SK-N-MC (cell line): ENCODE results near the gene RD3L.
"Not testable (repeated sequence)": the region's sequence is repeated elsewhere in the genome, so short reads cannot be mapped to it uniquely, and the experiment has no call there.

Experiments
- DNase-seq: peaks from one replicate; pipeline ENCODE4 v3.0.0-alpha.2; 2011; ENCODE audit warnings: low read depth, low spot score
- H3K27ac ChIP-seq: fragments of 200-600 bp; sonication (generic); 2 replicates; pipeline ENCODE4 v1.5.1; 2016; ENCODE audit warnings: mixed run types
- H3K36me3 ChIP-seq: fragments of 200-600 bp; sonication (generic); 2 replicates; pipeline ENCODE4 v1.6.1; 2017; ENCODE audit warnings: antibody characterized with exemption, low read length, mixed read lengths; ENCODE audit not compliant: insufficient read depth
- H3K4me3 ChIP-seq: fragments of 200-600 bp; sonication (generic); 2 replicates; pipeline ENCODE4 v1.5.1; 2016
- H3K9ac ChIP-seq: fragments of 200-600 bp; sonication (generic); 2 replicates; pipeline ENCODE4 v1.8.0; 2017; ENCODE audit warnings: mixed run types, mixed read lengths; ENCODE audit not compliant: insufficient read length
- H3K9me3 ChIP-seq: fragments of 200-600 bp; sonication (generic); 2 replicates; pipeline ENCODE4 v1.6.1; 2017; ENCODE audit warnings: low read depth, mild to moderate bottlenecking, antibody characterized with exemption, low read length, moderate library complexity, mixed read lengths
- EZH2 ChIP-seq: fragments of 200-600 bp; sonication (generic); IDR thresholded peaks from one replicate; pipeline ENCODE4 v1.6.1; 2017; ENCODE audit warnings: antibody characterized with exemption
- FOXP2 ChIP-seq: optimal IDR thresholded peaks from 2 replicates; pipeline ENCODE3; 2011; ENCODE audit warnings: mild to moderate bottlenecking, moderate library complexity; ENCODE audit not compliant: insufficient read depth; ENCODE audit errors: extremely low read length, control extremely low read depth
- POLR2AphosphoS5 ChIP-seq: IDR thresholded peaks from 2 replicates; pipeline ENCODE4 v1.6.1; 2012; ENCODE audit warnings: mild to moderate bottlenecking, low read depth, low read length, borderline replicate concordance

Gene RD3L

DNA sequence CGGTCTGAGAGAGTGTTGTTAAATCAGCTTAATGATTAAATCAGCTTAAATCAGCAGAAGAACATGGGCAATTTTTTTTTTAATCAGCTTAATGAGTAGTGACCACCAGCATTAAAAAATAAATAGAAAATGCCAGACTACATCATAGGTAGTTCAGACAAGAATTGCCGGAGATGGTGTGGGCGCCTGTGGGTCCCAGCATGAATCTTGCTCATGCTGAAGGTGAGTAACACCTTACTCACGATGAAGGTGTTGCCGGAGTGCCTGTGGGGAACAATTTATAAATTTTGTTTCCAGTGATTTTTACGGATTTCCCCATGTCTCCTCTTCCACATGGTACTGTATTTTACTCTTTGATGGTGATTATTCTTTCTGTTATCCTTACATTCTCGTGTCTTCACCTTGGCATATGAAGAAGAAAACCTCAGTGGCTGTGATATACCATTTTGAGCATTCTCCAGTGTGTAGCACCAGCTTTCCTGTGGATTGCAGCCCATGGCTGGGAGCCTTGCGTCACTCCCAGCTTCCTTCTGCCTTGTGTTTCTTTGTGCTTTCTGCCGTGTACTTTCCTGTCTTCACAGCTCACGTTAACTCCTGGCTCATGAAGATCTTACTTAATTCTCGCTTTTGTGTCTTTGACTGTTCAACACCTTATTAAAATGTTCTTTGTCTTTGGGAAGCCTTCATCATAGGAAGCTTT, 9.4 kb downstream of the RD3L start:
- Histone ChIP-seq H3K9me3 (no peaks in the 10 kb centered on the region), H3K4me3 (no peak overlapping the region), H3K36me3 (no peaks in the 10 kb centered on the region), H3K27ac (no peak overlapping the region), H3K9ac (no peak overlapping the region)
- TF ChIP-seq POLR2AphosphoS5 (no peak), FOXP2 (no peak), EZH2 (no peak)
- DNase-seq = no peak

DNA sequence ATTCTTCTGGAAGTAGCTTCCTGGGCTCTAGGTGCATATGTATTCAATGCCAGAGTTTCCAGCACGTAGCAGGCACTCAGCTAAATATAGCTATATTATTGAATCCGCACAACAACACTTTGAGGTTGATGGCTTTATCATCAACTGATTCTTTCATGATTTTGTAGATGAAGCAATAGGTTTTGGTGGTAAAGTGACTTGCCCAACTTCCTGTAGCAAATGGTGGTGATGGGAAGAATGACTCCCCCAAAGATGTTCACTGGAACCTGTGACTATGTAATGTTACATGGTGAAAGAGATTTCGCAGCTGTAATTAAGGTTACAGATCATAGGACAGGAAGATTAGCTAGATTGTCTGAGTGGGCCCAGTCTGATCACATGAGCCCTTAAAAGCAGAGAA, 10.9 kb downstream of the RD3L start:
- Histone ChIP-seq H3K27ac (no peak overlapping the region), H3K4me3 (no peak overlapping the region), H3K9ac (no peak overlapping the region), H3K9me3 (no peaks in the 10 kb centered on the region), H3K36me3 (no peaks in the 10 kb centered on the region)
- TF ChIP-seq FOXP2 (no peak), EZH2 (no peak), POLR2AphosphoS5 (no peak)
- no peak for DNase-seq

GRCh38 chr14:103930051-103930604, 12.2 kb downstream of the RD3L start:
- H3K9ac ChIP-seq = no peak overlapping the region
- DNase-seq = no peak
- H3K9me3 ChIP-seq = no peaks in the 10 kb centered on the region
- TF ChIP-seq POLR2AphosphoS5 (no peak), EZH2 (no peak)
- no peak overlapping the region for H3K27ac ChIP-seq
- no peak overlapping the region for H3K4me3 ChIP-seq
- H3K36me3 ChIP-seq = no peaks in the 10 kb centered on the region

DNA sequence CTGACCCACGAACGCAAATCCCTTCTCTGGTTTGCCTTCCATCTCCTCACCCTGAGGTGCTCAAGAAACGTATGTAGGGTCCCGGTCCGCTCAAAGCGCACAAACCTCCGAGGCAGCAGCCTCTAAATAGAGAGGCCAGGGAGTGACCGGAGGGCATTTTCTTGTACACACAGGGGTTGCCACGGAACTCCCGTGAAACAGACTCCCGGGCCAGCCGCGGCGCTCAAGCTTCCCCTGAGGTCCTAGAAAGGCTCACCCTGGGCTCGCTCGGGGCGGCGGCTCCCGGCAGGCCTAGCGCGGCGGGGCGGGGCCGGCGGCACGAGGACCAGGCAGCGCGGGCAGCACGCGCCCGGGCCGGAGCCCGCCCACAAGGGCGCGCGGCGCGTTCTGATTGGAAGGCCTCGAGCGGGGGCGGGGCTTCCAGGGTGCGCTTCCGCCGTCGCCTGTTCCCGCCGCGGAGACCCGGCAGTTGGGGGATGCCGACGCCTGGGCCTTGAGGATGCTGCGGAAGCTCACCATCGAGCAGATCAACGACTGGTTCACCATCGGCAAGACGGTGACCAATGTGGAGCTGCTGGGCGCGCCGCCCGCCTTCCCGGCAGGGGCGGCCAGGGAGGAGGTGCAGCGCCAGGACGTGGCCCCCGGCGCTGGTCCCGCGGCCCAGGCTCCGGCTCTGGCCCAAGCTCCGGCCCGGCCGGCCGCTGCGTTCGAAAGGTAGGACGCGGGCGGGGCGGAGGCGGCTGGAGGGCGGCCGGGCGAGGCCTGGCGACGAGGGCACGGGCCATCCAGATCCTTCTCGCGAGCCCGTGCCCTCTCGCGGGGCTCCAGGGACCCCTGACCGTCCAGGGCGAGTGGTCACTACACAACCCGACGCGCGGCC, 14.1 kb downstream of the RD3L start, which contains the start of gene TDRD9:
Gene TDRD9 (plus strand): TSS at position 446 of the 880 bp plus-strand sequence. CDS start 54 bp downstream, at position 500.
- Histone ChIP-seq H3K4me3 (no peak within 1 kb of the TSS), H3K9ac (no peak within 1 kb of the TSS), H3K27ac (no peak within 1 kb of the TSS), H3K36me3 (no peaks in the 10 kb centered on the region), H3K9me3 (no peaks in the 10 kb centered on the region)
- TF ChIP-seq POLR2AphosphoS5 = no peak
- no peak for TF ChIP-seq FOXP2
- TF ChIP-seq EZH2 = no peak
- DNase-seq = no peak

- Histone ChIP-seq H3K9ac (no peak overlapping the region), H3K27ac (no peak overlapping the region), H3K9me3 (no peaks in the 10 kb centered on the region), H3K36me3 (no peaks in the 10 kb centered on the region), H3K4me3 (no peak overlapping the region)
- no peak for DNase-seq
- TF ChIP-seq POLR2AphosphoS5 (no peak), EZH2 (no peak), FOXP2 (no peak)
These were observed 14.8 kb downstream of the RD3L start for GRCh38 chr14:103927566-103927965.

DNA sequence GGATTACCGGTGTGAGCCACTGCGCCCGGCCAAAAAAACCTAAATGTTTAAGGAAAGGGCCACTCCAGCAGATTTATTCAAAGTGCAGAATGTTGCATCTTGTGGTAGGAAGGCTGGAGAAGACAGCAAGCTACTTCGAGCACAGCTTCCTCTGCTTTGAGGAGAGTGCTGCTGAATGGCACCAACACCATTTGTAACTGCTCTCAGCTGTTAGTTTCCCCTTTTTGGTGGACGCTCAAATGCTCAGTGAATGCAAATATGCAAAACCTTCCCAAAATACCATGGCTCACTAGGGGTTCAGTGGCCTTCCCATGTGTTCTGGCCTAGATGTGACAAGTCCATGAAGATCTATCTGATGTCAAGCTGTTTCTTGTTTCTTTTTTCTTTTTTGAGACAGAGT, 17.0 kb downstream of the RD3L start:
- Histone ChIP-seq H3K4me3 (no peak overlapping the region), H3K27ac (no peak overlapping the region), H3K9me3 (no peaks in the 10 kb centered on the region), H3K9ac (no peak overlapping the region), H3K36me3 (no peaks in the 10 kb centered on the region)
- TF ChIP-seq EZH2 (no peak), FOXP2 (no peak), POLR2AphosphoS5 (no peak)
- no peak for DNase-seq

DNA sequence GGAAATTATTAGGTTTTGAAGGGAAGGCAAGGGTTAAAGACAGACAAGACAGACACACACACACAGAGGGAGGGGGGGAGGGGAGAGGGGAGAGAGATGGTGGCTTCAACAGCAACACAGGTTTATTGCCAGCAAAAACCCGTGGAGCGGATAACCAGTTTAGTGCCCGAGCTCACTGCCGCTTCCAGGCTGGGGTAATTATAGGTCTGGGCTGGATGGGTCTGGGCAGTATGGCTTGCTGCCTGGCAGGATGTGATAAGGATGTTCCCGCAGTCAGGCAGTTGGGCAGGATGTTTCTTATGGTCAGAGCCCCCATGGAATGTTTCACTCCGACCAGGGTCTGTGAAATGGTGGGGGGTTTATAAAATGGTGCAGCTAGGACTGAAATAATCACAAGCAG, 18.5 kb downstream of the RD3L start:
- Histone ChIP-seq H3K9ac (no peak overlapping the region), H3K36me3 (no peaks in the 10 kb centered on the region; the same call in 1 of the 2 replicates), H3K27ac (no peak overlapping the region), H3K9me3 (no peaks in the 10 kb centered on the region), H3K4me3 (no peak overlapping the region)
- no peak for TF ChIP-seq FOXP2
- TF ChIP-seq POLR2AphosphoS5 = no peak
- TF ChIP-seq EZH2 = no peak
- no peak for DNase-seq

GRCh38 chr14:103921855-103922200, 20.5 kb downstream of the RD3L start:
- not testable (repeated sequence) for DNase-seq, H3K27ac ChIP-seq, H3K9me3 ChIP-seq, H3K36me3 ChIP-seq, H3K9ac ChIP-seq
- peak overlapping the region; percentile 82 for H3K4me3 ChIP-seq
